Measurements from ENCODE around the gene TMEM165.
A peak's percentile ranks its signal among the peaks of the same experiment; 100 is the strongest.
"Not testable (repeated sequence)": the region's sequence is repeated elsewhere in the genome, so short reads cannot be mapped to it uniquely, and the experiment has no call there.

TMEM165 gene

DNA sequence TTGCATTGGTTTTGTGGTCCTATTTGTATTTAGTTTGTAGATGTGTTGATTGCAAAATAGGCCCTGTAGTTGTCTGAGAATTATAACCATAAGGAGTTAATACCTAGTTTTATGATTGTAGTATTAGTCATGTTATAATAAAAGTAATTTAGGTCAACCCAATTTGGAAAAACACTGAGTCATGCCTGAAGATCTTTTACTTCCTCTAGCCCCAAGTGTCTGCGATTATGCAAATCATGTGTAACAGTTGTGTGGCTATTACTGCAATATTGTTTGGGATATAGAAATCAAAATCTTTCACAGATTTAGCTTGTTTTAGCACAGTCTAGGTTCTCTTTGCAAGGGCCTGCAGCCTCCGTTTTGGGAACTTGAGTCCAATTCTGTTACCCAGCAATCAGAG lies 37.1 kb upstream of the TMEM165 start:
- peak; percentile 75 for DNase-seq (ENCODE audit: low read depth)
- H3K4me3 ChIP-seq (replicated peaks; ENCODE audit: low read depth, low read length), result no peak overlapping the region
- TF ChIP-seq, protein P1, sequence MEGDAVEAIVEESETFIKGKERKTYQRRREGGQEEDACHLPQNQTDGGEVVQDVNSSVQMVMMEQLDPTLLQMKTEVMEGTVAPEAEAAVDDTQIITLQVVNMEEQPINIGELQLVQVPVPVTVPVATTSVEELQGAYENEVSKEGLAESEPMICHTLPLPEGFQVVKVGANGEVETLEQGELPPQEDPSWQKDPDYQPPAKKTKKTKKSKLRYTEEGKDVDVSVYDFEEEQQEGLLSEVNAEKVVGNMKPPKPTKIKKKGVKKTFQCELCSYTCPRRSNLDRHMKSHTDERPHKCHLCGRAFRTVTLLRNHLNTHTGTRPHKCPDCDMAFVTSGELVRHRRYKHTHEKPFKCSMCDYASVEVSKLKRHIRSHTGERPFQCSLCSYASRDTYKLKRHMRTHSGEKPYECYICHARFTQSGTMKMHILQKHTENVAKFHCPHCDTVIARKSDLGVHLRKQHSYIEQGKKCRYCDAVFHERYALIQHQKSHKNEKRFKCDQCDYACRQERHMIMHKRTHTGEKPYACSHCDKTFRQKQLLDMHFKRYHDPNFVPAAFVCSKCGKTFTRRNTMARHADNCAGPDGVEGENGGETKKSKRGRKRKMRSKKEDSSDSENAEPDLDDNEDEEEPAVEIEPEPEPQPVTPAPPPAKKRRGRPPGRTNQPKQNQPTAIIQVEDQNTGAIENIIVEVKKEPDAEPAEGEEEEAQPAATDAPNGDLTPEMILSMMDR (IDR thresholded peaks at IDR 0.05; ENCODE audit: low read length, missing control alignments), result no peak

DNA sequence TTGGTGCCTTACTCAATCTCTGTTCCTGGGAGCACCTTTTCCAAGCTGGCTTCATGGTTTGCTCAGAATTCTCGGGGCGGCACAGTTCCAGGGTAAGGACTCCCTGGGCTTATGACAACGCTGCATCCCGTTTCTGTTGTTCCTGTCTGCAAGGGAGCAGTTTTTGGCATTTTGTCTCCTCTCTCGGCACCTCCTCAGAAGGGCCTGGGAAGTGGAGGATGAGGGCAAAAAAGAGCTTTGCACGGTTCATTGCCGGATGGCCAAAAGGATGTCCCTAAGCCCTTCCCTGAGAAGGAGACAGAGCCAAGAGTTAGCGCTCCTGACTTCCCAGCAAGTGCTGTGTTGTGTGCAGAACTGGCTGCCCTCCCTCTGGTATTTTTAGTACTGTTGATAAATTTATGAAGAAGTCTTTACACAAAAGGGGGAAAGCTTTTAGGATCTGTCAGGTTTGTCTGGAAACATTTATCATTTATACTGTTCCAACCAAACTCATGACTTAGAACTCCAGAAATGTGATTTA lies 36.3 kb upstream of the TMEM165 start:
- H3K4me3 ChIP-seq (replicated peaks; ENCODE audit: low read depth, low read length), result no peak overlapping the region
- TF ChIP-seq, protein P1 (IDR thresholded peaks at IDR 0.05; ENCODE audit: low read length, missing control alignments), result no peak
- no peak for DNase-seq (ENCODE audit: low read depth)

DNA sequence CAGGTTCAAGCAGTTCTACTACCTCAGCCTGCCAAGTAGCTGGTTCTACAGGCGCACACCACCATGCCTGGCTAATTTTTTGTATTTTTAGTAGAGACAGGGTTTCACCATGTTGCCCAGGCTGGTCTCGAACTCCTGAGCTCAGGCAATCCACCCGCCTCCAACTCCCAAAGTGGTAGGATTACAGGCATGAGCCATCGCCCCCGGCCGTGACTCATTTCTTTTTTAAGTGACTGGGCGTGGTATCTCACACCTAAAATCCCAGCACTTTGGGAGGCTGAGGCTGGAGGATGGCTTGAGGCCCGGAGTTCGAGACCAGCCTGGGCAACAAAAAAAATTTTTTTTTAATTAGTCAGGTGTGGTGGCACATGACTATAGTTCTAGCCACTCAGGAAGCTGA lies 32.8 kb upstream of the TMEM165 start:
- not testable (repeated sequence) for DNase-seq (ENCODE audit: low read depth); H3K4me3 ChIP-seq (replicated peaks; ENCODE audit: low read depth, low read length)

DNA sequence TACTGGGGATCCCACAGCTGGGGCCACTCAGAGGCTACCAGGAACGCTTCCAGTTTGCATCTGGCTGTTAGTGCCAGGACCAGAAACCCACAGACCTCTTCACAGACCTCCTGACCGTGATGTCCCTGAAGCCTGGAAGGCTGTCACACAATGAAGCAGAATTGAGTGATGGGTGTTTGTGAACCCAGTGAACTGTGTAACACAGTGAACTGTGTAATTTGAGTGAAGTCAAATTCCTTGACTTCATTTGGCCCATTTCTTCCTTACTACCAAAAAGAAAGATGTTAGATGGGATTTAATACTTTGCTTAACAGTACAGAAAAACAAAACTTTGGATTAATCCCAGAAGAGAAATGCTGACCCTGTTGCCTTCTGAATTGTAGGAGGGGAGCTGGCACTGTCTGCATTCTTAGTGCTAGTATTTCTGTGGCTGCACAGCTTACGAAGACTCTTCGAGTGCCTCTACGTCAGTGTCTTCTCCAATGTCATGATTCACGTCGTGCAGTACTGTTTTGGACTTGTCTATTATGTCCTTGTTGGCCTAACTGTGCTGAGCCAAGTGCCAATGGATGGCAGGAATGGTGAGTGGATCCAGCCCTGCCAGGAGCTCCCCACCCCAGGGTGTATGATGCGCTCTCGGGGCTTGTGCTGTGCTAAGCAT lies 31.9 kb upstream of the TMEM165 start:
- no peak for DNase-seq (ENCODE audit: low read depth)
- TF ChIP-seq, protein P1 (IDR thresholded peaks at IDR 0.05; ENCODE audit: low read length, missing control alignments), result no peak

DNA sequence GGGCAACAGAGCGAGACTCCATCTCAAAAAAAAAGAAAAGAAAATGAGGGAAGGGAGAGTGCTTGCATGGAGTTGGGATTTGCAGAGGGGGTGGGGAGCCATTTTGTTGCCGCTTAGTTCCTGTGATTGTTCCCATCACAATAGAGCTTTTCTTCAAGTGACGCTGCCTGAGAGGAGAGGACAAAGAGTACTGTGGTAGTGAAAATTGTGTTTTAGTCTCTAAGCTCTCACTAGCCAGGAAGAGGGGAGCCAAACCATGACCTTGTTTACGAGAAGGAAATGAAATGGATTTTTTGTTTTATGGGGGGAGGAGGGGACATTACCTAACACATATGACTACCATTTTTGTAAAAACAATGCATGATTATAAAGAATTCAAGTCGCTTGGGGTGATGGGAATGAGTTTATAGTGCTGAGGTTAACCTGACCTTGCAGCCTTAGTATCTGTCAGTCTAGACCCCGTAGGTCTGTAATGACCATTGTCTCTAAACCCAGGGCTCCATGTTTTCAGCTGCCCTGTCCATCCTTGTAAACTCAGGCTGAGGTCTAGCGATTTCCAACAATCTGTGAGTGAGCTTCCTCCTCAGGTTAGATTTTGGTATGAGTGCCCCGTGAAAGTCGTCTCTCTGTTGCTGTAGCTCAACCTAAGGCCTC lies 30.9 kb upstream of the TMEM165 start:
- DNase-seq (ENCODE audit: low read depth), result peak; percentile 25
- H3K4me3 ChIP-seq (replicated peaks; ENCODE audit: low read depth, low read length), result no peak overlapping the region
- TF ChIP-seq, protein P1 (IDR thresholded peaks at IDR 0.05; ENCODE audit: low read length, missing control alignments), result no peak

More for the DNA sequence above, 31.9 kb upstream of the TMEM165 start:
- H3K4me3 ChIP-seq (replicated peaks; ENCODE audit: low read depth, low read length), result no peak overlapping the region

DNA sequence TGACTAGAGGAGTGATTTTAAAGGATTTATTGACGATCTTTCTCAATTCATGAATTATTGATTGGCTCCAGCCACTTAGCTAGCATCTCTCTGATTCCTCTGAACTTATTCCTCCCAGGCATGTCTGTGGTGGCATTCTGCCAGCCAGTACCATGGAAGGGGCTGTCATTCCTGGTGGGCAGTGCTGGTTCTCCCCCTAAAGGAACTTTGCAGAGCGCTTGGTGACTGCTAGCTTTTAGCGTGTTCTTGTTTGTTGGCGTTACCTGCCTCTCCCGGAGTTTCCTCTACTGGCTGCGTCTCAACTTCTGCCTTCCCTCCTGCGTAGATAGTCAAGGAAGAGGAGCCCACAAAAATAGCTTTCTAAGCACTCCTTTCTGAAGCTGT lies 30.4 kb upstream of the TMEM165 start:
- TF ChIP-seq, protein P1 (IDR thresholded peaks at IDR 0.05; ENCODE audit: low read length, missing control alignments), result no peak
- H3K4me3 ChIP-seq (replicated peaks; ENCODE audit: low read depth, low read length), result no peak overlapping the region
- no peak for DNase-seq (ENCODE audit: low read depth)

DNA sequence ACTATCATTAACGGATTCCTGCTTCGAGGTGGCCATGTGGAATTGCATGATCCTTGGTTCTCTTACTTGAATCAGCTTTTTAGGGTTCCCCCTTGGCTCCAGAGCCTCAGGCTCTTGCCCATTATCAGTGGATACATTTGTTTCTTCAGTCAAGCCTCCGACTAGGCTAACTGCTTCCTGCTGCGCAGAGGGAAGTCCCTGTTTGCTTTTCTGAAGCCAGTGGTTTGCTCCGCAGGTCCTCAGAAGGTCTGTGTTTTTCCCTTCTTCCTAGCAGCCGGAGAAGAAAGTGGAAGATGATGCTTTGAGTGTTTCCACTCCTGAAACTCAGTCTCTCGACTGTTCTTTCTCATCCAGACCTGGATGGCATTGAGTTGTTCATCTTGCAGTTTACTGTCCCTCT lies 29.1 kb upstream of the TMEM165 start:
- TF ChIP-seq, protein P1 (IDR thresholded peaks at IDR 0.05; ENCODE audit: low read length, missing control alignments), result no peak
- DNase-seq (ENCODE audit: low read depth), result no peak
- H3K4me3 ChIP-seq (replicated peaks; ENCODE audit: low read depth, low read length), result no peak overlapping the region

Data from fibroblast of pulmonary artery (primary cell).